ENCODE results near the gene SLC7A1.

SLC7A1 gene

GRCh38 chr13:29582171-29582570, 13.3 kb downstream of the SLC7A1 start:
- no peak for DNase-seq

- DNase-seq, result no peak
These were observed 13.8 kb downstream of the SLC7A1 start for GRCh38 chr13:29581666-29582065.

GRCh38 chr13:29579094-29579493, 16.4 kb downstream of the SLC7A1 start:
- DNase-seq, result no peak

- DNase-seq, result no peak
These were observed 17.0 kb downstream of the SLC7A1 start for GRCh38 chr13:29578300-29579085.

- no peak for DNase-seq
These were observed 18.1 kb downstream of the SLC7A1 start for GRCh38 chr13:29577136-29578051.

- DNase-seq, result no peak
These were observed 18.9 kb downstream of the SLC7A1 start for GRCh38 chr13:29576581-29576980.

GRCh38 chr13:29575098-29575497, 20.4 kb downstream of the SLC7A1 start:
- no peak for DNase-seq

GRCh38 chr13:29573190-29573589, 22.3 kb downstream of the SLC7A1 start:
- no peak for DNase-seq

- DNase-seq, result no peak
These were observed 22.9 kb downstream of the SLC7A1 start for GRCh38 chr13:29572575-29572974.

- DNase-seq, result no peak
These were observed 23.5 kb downstream of the SLC7A1 start for GRCh38 chr13:29571876-29572570.

- DNase-seq, result no peak
These were observed 25.3 kb downstream of the SLC7A1 start for GRCh38 chr13:29570051-29570654.

- DNase-seq, result no peak
These were observed 26.0 kb downstream of the SLC7A1 start for GRCh38 chr13:29569253-29570050.

GRCh38 chr13:29568731-29569130, 26.8 kb downstream of the SLC7A1 start:
- no peak for DNase-seq

GRCh38 chr13:29567411-29567810, 28.1 kb downstream of the SLC7A1 start:
- DNase-seq, result no peak

- DNase-seq, result no peak
These were observed 29.3 kb downstream of the SLC7A1 start for GRCh38 chr13:29566206-29566605.

GRCh38 chr13:29564818-29565217, 30.7 kb downstream of the SLC7A1 start:
- no peak for DNase-seq

- no peak for DNase-seq
These were observed 31.1 kb downstream of the SLC7A1 start for GRCh38 chr13:29564373-29564772.

- DNase-seq, result no peak
These were observed 31.5 kb downstream of the SLC7A1 start for GRCh38 chr13:29563941-29564340.

GRCh38 chr13:29562786-29563438, 32.6 kb downstream of the SLC7A1 start:
- no peak for DNase-seq

GRCh38 chr13:29561918-29562317, 33.6 kb downstream of the SLC7A1 start:
- no peak for DNase-seq

- no peak for DNase-seq
These were observed 38.7 kb downstream of the SLC7A1 start for GRCh38 chr13:29556742-29557141.

- DNase-seq, result no peak
These were observed 44.3 kb downstream of the SLC7A1 start for GRCh38 chr13:29551214-29551613.

Data from HCEC 1CT (cell line).